Non-pigmented ciliary epithelial cell (primary cell): ENCODE results near the gene CCDC73.
"Not testable (repeated sequence)": the region's sequence is repeated elsewhere in the genome, so short reads cannot be mapped to it uniquely, and the experiment has no call there.

Experiments used
- DNase-seq: peaks from one replicate; pipeline ENCODE4 v3.0.0-alpha.2; 2010; ENCODE audit warnings: low read depth

The CCDC73 gene

GRCh38 chr11:32705309-32706033, 89.0 kb downstream of the CCDC73 start:
- no peak for DNase-seq

DNA sequence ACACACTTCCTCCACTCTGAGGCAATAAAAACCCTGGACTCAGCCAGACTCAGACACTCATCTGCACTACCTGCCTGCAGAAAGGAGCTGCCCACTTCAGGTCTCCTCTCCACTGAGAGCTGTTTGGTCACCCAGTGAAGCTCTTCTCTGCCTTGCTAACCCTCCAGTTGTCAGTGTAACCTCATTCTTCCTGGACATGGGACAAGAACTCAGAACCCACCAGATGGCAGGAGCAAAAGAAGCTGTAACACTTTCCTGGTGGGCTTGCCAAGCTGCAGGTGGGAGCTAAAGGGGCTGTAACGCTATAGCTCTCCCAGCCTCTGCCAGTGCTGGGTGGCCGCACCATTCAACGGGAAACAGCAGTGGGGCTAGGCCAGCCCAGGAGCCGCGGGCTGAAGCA, 89.7 kb downstream of the CCDC73 start:
- DNase-seq: no peak

GRCh38 chr11:32704261-32704660, 90.2 kb downstream of the CCDC73 start:
- DNase-seq: no peak

- DNase-seq: no peak
These were observed 92.8 kb downstream of the CCDC73 start for GRCh38 chr11:32701616-32702015.

- DNase-seq: no peak
These were observed 95.9 kb downstream of the CCDC73 start for GRCh38 chr11:32698579-32698978.

DNA sequence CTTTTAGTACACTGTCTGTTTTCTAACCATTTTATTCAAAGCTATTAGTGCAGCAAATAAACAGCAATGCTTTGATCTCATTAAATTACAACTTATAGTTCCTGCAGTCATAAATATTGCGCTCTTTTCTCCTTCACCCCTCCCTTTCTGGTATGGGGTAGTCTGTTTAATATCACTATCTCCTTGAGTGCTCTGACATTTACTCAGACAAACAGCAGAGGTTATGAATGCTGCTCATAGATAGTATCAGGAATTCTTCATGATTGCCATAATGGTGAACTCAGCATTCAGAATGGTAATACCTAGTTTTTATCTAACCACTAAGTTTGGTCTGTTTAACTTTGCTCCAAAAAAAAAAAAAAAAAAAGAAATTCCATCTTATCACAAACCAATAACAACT, 123.4 kb downstream of the CCDC73 start:
- no peak for DNase-seq

DNA sequence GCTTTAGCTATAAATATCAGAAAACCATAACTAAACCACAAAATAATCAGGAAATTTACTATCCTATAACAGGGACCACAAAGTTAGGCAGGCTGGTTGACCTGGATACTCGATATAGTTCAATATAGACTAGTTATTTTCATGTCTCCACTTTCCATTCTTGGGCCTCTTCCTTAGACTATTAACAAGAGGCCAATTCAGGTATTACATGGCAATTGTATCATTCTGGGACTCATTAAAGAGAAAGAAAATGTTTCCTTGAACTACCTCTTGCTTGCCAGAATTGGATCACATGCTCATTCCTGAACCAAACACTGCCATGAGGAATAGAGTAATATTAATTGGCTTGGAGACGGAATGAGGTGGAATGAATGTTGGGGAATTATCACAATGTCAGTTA, 134.8 kb downstream of the CCDC73 start:
- no peak for DNase-seq

DNA sequence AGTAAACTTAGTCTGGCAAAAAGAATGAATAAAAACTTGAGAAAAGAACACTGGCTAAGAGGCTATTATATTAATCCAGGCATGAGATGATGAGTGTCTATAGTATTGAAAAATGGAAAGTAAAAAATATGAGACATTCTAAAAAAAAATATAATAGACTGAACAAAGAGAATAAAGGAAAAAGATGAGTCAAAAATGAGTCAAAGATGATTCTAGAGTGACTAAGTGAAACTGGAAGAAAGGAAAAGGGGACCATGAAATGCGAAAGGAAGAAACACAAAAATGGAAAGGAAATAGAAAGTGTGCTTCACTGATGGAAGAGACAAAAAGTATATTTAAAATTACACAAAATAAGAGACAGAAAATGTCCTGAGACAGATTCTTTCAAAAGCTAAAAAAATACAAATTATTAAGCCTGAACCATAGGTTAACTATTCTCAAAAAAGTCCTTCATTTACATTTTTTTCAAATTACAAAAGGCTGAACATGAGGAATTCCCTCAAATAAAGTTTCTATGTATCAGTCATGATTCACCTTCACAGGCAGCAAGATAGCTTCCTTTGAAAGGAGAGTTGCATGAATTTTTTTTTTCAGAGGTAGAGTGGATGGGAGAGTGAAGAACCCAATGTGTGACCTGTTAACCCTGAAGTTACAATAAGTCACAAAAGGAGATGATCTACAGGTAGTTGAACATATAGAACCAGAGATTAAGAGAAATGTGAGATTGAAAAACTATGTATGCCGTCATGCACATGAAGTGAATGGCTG, 135.6 kb downstream of the CCDC73 start:
- no peak for DNase-seq

DNA sequence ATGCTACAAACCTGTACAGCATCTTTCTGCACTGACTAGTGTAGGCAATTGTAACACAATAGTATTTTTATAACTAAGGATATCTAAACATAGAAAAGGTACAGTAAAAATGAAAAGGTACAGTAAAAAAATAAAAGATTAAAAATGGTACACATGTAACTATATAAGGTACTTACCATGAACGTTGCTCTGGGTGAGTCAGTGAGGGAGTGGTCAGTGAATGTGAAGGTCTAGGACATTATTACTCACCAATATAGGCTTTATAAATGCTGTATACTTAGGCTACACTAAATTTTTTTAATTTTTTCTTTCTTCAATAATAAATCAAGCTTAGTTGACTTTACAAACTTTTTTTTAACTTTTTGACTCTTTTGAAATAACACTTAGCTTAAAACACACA, 150.9 kb downstream of the CCDC73 start:
- peak; percentile 11 for DNase-seq

- no peak for DNase-seq
These were observed 153.1 kb downstream of the CCDC73 start for GRCh38 chr11:32641361-32641760.

DNA sequence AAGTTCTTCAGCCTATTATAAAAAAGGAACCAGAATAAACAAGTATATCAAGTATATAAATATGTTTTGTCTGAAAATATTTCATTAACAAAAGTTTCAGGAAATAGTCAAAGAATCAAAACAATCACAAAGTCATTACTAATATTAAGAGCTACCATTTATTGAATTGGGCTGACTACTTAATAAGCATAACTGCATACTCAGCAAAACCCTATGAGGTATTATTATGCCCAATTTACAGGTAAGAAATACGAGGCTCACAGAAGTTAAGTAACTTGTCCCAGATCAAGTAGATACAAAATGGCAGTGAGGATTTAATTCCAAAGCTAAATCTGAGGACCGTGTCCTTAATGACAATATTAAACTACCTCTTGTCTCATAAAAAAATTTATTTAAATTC, 158.6 kb downstream of the CCDC73 start:
- no peak for DNase-seq

DNA sequence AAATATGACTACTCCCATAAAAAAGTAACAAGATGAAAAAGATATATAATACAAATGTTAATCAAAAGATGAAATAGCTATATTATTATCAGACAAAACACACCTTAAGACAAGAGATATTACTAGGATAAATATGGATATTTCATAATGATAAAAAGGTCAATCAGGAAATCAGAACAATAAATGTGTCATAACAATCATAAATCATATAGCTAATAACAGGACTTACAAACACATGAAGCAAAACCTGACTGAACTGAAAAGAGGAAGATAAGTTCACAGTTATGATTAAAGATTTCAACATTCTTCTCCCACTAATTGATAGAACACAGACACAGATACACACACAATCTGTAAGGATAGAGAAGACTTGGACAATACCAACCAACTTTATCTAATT, 163.6 kb downstream of the CCDC73 start:
- DNase-seq: no peak

DNA sequence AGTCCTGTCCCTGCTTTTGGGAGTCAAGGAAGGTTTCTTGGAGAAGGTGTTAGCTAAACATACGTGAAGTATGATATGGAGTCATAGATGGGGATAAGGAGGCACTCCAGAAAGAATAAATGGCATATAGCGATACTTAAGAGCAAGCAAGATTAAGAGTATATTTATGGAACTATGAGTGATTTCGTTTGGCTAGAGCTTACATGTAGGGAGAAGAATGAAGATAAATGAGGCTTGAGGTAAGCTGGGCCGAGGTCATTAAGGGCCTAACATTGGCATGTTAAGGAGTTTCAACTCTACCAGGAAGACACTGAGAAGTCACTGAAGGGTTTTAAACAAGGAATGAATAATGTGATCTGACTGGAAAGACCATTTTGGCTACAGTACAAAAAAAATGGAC, 177.6 kb downstream of the CCDC73 start:
- DNase-seq: no peak

DNA sequence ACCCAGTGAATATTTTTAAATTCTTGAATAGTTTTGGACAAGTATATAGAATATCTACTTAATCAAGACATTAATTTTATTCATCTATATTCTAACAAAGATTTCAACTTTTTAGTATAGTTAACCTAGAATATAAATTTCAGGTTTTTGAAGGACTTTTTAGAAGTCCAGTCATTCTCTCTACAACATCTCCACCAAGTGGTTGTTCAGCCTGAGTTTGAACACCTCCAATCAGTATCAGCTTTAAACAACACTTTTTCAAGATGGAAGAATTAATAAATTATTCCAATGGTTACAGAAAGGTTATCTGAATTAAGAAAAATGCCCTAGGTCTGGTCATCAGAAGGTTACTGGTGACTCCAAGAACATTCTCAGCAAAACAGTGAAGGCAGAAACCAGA, 179.0 kb downstream of the CCDC73 start:
- no peak for DNase-seq

DNA sequence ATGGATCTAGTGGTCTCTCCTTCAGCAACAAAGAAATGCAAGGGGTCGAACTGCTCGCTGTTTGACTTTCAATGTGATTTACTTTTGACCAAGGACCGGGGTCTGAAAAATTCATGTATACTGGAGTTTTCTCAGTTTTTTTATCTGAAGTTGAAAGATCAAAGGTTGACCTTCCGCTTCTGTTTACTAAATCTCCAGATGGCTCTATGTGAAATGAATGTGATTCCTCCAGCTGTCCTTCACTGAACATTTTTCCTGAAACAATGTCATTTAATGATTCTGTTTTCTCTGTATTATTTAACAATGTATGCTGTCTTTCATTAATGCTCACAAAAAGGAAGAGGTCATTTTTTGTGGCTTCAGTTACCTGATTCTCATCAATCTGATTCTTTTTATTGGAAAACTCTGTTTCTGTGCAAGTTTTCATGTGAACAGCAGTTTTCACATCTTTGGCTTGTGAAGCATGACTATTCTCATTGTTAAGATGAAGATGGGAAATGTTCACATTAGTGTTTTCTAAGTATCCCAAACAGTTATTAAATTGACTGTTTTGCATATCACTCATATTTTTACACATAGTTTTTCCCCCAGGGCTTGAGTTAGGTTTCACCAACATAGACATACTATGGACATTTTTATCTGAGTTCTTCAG, 180.8 kb downstream of the CCDC73 start:
- no peak for DNase-seq

- no peak for DNase-seq
These were observed 183.6 kb downstream of the CCDC73 start for GRCh38 chr11:32610797-32611352.

GRCh38 chr11:32608826-32609225, 185.6 kb downstream of the CCDC73 start:
- not testable (repeated sequence) for DNase-seq

GRCh38 chr11:32606220-32606619, 188.2 kb downstream of the CCDC73 start:
- no peak for DNase-seq

DNA sequence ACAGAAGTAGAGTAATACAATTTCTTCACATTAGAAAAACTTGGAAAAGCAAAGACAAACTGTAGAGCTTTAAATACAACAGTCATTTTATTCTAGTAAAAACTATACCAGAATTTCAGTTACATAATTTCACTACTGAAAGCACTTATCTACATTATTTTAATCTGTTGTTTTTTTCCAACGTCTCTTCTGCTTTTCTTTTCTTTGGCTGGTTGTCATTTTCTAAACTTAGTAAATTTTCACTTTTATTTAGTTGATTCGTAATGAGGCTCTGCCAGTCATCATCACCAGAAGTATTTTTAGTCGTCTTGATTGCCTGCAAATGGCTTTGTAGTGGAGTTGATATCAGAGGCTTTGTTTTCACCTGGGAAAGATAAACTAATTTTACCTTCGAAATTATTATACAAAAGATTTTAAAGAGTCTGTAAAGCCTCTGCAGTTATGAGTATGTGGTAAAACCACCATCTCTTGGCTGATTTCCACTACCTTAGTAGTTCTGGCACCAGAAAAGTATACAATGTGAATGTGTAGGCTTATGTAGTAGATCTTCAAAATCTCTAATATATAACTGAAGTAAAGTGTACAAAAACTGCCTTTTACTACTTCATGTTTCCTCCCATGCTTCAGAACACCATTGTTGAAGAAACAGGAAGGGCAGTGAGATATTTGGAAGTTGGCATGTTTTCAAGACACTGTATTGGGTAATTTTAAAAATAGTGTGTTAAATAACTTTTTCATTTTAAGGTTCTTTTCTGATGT, 191.6 kb downstream of the CCDC73 start:
- no peak for DNase-seq

GRCh38 chr11:32597921-32598320, 196.5 kb downstream of the CCDC73 start:
- DNase-seq: no peak

DNA sequence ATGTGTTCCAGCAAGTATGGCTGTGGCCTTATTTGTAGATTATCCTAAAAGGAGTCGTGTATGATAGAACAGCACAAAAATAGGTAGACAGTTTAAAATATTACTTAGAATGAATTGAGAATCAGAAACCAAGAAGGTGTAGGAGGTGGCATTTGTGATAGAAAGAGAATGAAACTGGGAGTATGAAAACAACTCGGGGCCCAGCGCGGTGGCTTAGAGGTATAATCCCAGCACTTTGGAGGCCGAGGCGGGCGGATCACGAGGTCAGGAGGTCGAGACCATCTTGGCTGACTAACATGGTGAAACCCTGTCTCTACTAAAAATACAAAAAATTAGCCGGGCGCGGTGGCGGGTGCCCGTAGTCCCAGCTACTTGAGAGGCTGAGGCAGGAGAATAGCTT, 198.3 kb downstream of the CCDC73 start:
- not testable (repeated sequence) for DNase-seq

- no peak for DNase-seq
These were observed 200.2 kb downstream of the CCDC73 start for GRCh38 chr11:32594272-32594671.
